AG04450 (cell line): Measurements from ENCODE around the gene KHDC3L. TPM values are rescaled to one million over a fixed set of nuclear protein-coding genes. Genes with fewer than 3 reads are reported as not detected.
"Not testable (repeated sequence)": the region's sequence is repeated elsewhere in the genome, so short reads cannot be mapped to it uniquely, and the experiment has no call there.

ENCODE experiments used
- CTCF ChIA-PET: fragments of 300-600, 350-600 bp; formaldehyde crosslinking; extraction: SDS; loops from one replicate; lab custom pipeline; 2022; ENCODE audit warnings: antibody characterized with exemption, inconsistent platforms; lab: Charles Lee
- POLR2A ChIA-PET: fragments of 350-600 bp; formaldehyde crosslinking; extraction: SDS; loops from one replicate; lab custom pipeline; 2021; ENCODE audit warnings: antibody characterized with exemption, inconsistent platforms; lab: Yijun Ruan, JAX
- DNase-seq: peaks from one replicate; pipeline ENCODE4 v3.0.0-alpha.2; 2011; ENCODE audit warnings: low read depth, low spot score
- H3K27ac ChIP-seq: one replicate; pipeline ENCODE4 v1.5.1; 2012; ENCODE audit warnings: low read depth, low read length, control low read depth
- H3K27me3 ChIP-seq: one replicate; pipeline ENCODE4 v1.6.0; 2012; ENCODE audit warnings: low read length; ENCODE audit not compliant: control insufficient read depth, insufficient read depth
- H3K4me3 ChIP-seq: 2 replicates; pipeline ENCODE4 v1.5.1; 2011; ENCODE audit warnings: mild to moderate bottlenecking, low read depth, low read length, control low read depth
- H3K9me3 ChIP-seq: 2 replicates; pipeline ENCODE4 v1.5.1; 2012; ENCODE audit warnings: low read length; ENCODE audit not compliant: control insufficient read depth, insufficient read depth
- polyA plus RNA-seq: library from polyadenylated mRNA; depleted of rRNA; stranded (reverse); fragments of >200 nt; gene quantifications from 2 replicates; pipeline ENCODE4 v1.2.3, GENCODE V29; 2011
- TF ChIP-seq, protein P1 (sequence below): IDR thresholded peaks from 2 replicates; pipeline ENCODE4 v1.5.1; 2011; ENCODE audit warnings: low read depth, low read length, control low read depth, inconsistent platforms

The KHDC3L gene
- polyA plus RNA-seq, 1 experiment, result not detected

DNA sequence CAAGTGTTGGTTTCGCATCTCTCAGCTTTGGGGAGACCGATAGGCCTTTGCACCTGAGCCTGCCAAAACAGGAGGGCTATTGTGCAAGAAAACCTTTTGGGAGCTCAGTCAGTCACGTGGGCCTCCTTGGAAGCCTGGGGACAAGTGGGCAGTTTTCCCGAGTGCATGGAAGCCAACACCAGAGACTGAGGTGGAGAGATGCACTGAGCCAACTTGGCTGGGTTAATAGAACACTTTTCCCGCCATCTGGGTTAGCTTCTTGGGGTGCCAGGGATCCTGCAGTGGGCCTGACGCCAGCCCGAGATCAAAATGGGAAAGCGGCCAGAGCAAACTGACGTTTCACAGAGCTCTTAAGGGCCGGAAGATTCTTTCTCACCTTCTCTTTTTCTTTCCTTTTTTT, 10.1 kb downstream of the KHDC3L start:
- Histone ChIP-seq H3K9me3 (peaks cover 7% of the 10 kb centered on the region), H3K27me3 (peaks cover 5% of the 10 kb centered on the region), H3K4me3 (no peak overlapping the region), H3K27ac (no peak overlapping the region)
- TF ChIP-seq, protein P1, sequence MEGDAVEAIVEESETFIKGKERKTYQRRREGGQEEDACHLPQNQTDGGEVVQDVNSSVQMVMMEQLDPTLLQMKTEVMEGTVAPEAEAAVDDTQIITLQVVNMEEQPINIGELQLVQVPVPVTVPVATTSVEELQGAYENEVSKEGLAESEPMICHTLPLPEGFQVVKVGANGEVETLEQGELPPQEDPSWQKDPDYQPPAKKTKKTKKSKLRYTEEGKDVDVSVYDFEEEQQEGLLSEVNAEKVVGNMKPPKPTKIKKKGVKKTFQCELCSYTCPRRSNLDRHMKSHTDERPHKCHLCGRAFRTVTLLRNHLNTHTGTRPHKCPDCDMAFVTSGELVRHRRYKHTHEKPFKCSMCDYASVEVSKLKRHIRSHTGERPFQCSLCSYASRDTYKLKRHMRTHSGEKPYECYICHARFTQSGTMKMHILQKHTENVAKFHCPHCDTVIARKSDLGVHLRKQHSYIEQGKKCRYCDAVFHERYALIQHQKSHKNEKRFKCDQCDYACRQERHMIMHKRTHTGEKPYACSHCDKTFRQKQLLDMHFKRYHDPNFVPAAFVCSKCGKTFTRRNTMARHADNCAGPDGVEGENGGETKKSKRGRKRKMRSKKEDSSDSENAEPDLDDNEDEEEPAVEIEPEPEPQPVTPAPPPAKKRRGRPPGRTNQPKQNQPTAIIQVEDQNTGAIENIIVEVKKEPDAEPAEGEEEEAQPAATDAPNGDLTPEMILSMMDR, result no peak
- CTCF ChIA-PET, result no interaction called here
- POLR2A ChIA-PET, result interaction anchor here (0.7 kb wide), 1 partner anchor 12 kb away, joined by 6 read pairs; no protein-coding TSS in a partner anchor
- no peak for DNase-seq

DNA sequence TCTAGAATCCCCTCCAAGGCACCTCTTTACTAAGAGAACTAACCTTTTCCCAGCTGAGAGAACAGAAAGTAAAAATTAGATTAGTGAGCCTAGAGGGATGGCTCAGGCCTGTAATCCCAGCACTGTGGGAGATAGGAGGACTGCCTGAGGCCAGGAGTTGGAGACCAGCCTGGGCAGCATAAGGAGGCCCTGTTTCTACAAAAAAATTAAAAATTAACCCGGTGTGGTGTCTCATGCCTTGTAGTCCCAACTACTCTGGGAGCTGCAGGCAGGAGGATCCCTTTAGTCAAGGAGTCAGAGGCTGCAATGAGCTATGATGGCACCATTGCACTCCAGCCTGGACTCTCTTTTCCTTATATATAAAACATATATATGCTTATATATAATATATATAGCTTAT, 12.8 kb downstream of the KHDC3L start:
- TF ChIP-seq, protein P1, result no peak
- ChIA-PET CTCF (interaction anchor here (1.4 kb wide), 1 partner anchor 14 kb away, joined by 7 read pairs; no protein-coding TSS in a partner anchor), POLR2A (no interaction called here)
- peaks cover 7% of the 10 kb centered on the region for H3K9me3 ChIP-seq
- no peak for DNase-seq
- H3K27me3 ChIP-seq, result no peaks in the 10 kb centered on the region
- H3K4me3 ChIP-seq, result no peak overlapping the region
- H3K27ac ChIP-seq, result no peak overlapping the region

DNA sequence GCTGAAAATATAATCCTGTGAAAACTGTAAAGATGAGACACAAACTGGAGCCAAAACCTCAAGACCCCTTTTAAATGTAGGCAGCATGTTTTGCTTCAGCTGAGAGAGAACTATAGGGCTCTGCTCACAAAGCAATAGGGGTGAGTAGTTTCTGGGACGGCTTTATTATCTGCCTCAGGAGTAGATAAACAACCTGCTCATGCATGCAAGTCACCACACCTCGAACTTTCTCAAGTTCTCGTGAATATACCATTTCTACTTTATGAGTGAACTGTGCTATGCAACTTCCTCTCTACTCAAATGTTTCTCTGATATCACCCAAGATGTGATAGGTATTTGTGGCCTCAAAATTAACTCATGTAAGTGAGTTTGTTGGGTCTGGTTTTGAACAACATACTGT, 14.8 kb downstream of the KHDC3L start:
- Histone ChIP-seq H3K9me3 (peaks cover 4% of the 10 kb centered on the region), H3K4me3 (no peak overlapping the region), H3K27me3 (no peaks in the 10 kb centered on the region), H3K27ac (no peak overlapping the region)
- ChIA-PET POLR2A (no interaction called here), CTCF (interaction anchor here (1.6 kb wide), 1 partner anchor 11 kb away, joined by 5 read pairs; no protein-coding TSS in a partner anchor)
- TF ChIP-seq, protein P1, result no peak
- no peak for DNase-seq

GRCh38 chr6:73381531-73381930, 19.1 kb downstream of the KHDC3L start:
- DNase-seq, H3K27me3 ChIP-seq, CTCF ChIA-PET, H3K4me3 ChIP-seq, H3K9me3 ChIP-seq, POLR2A ChIA-PET: not testable (repeated sequence)
- peak overlapping the region; percentile 11 for H3K27ac ChIP-seq

DNA sequence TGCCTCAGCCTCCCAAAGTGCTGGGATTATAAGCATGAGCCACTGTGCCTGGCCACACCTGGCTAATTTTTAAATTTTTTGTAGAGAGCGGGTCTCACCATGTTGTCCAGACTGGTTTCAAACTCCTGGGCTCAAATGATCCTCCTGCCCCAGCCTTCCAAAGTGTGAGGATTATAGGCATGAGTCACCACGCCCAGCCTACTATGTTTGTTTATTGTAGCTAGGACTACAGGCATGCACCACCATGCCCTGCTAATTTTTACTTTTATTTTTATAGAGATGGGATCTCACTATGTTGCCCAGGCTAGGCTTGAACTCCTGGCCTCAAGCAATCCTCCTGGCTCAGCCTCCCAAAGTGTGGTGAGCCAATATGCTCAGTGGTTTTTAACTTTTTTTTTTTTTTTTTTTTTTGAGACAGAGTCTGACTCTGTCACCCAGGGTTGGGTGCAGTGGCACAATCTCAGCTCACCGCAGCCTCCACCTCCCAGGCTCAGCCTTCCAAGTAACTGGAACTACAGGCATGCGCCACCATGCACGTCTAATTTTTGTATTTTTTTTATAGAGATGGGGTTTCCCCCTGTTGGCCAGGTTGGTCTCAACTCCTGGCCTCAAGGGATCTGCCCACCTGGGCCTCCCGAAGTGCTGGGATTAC, 20.1 kb downstream of the KHDC3L start:
- TF ChIP-seq, protein P1, result no peak
- POLR2A ChIA-PET, result no interaction called here
- H3K27me3 ChIP-seq, result no peaks in the 10 kb centered on the region
- H3K4me3 ChIP-seq, result no peak overlapping the region
- no peaks in the 10 kb centered on the region for H3K9me3 ChIP-seq
- no peak for DNase-seq
- H3K27ac ChIP-seq, result no peak overlapping the region
- CTCF ChIA-PET, result no interaction called here
